HepG2 (cell line): ENCODE data around the gene EMC9. TPM values are rescaled to one million over a fixed set of nuclear protein-coding genes. Genes with fewer than 3 reads are reported as not detected.
A peak's percentile ranks its signal among the peaks of the same experiment; 100 is the strongest.

ENCODE experiments used
- ATAC-seq: fragments of 200-7000 bp; cut with Tn5 transposase; 3 replicates; pipeline ENCODE4 v1.9.1; 2020; ENCODE audit warnings: mild to moderate bottlenecking, moderate library complexity
- BruUV-seq: library from RNA; stranded (reverse); fragments of 400-500 nt; replicated peaks from 2 replicates; lab custom pipeline; 2021; lab: Mats Ljungman, UMichigan
- CTCF ChIA-PET: fragments of 300-600 bp; formaldehyde crosslinking; extraction: SDS; loops from one replicate; lab custom pipeline; 2021; ENCODE audit warnings: low total read pairs, inconsistent platforms, low intra/inter-chr PET ratio; lab: Yijun Ruan, JAX
- POLR2A ChIA-PET: fragments of 350-600 bp; sonication (Branson Sonifier 250); formaldehyde crosslinking; loops from one replicate; lab custom pipeline; 2020; ENCODE audit warnings: antibody characterized with exemption, inconsistent platforms; lab: Yijun Ruan, JAX
- DNase-seq: peaks from one replicate; pipeline ENCODE4 v3.0.0-alpha.2; 2015; ENCODE audit warnings: low spot score
- FAIRE-seq: peaks from 3 replicates; lab custom pipeline; 2011; peaks lifted over from hg19 to GRCh38; lab: Jason Lieb, UNC
- H2AFZ ChIP-seq: one replicate; pipeline ENCODE4 v1.6.1; 2011; ENCODE audit warnings: low read length, inconsistent platforms
- H3K27ac ChIP-seq: fragments of 300-600 bp; 3 replicates; pipeline ENCODE4 v1.8.0; 2011; ENCODE audit warnings: mixed run types, mild to moderate bottlenecking, mixed read lengths, low read length, inconsistent platforms; ENCODE audit not compliant: insufficient read depth; ENCODE audit errors: extremely low read length
- H3K27me3 ChIP-seq, 2 experiments: fragments of 200-600 bp in 1 of 2; 2 replicates in 1 of 2; 3 replicates in 1 of 2; pipeline versions ENCODE4 v1.6.0 to v1.8.0; 2011; ENCODE audit warnings: low read length in 2 of 2, mild to moderate bottlenecking in 2 of 2, moderate library complexity in 2 of 2, inconsistent platforms in 1 of 2; ENCODE audit not compliant: insufficient read depth in 2 of 2, control insufficient read depth in 1 of 2
- H3K36me3 ChIP-seq, 2 experiments: fragments of 200-600 bp in 1 of 2; replicated peaks in 1 of 2; 2 replicates in 1 of 2; 3 replicates in 1 of 2; pipeline versions ENCODE4 v1.5.1 to v1.8.0; 2011; ENCODE audit warnings: low read length in 2 of 2, inconsistent platforms in 1 of 2; ENCODE audit not compliant: insufficient read depth in 2 of 2, control insufficient read depth in 1 of 2
- H3K4me1 ChIP-seq: 2 replicates; pipeline ENCODE4 v1.5.1; 2012; ENCODE audit warnings: low read length, inconsistent platforms; ENCODE audit not compliant: insufficient read depth
- H3K4me2 ChIP-seq: 2 replicates; pipeline ENCODE4 v1.6.0; 2011; ENCODE audit warnings: low read depth, low read length, inconsistent platforms
- H3K4me3 ChIP-seq, 3 experiments: fragments of 200-600 bp in 1 of 3; sonication (generic), shearing (Covaris generic) in 1 of 3; replicated peaks in 1 of 3; 2 replicates each; pipeline ENCODE4 v1.5.1; 2011 to 2016; ENCODE audit warnings: low read length in 3 of 3, inconsistent platforms in 2 of 3, low read depth in 2 of 3, mild to moderate bottlenecking in 2 of 3, control low read depth in 1 of 3, mixed read lengths in 1 of 3; ENCODE audit not compliant: insufficient read depth in 1 of 3
- H3K79me2 ChIP-seq: one replicate; pipeline ENCODE4 v1.6.1; 2011; ENCODE audit warnings: low read length, inconsistent platforms; ENCODE audit not compliant: insufficient read depth
- H3K9ac ChIP-seq: 2 replicates; pipeline ENCODE4 v1.6.0; 2011; ENCODE audit warnings: mild to moderate bottlenecking, low read depth, low read length, inconsistent platforms; ENCODE audit not compliant: insufficient read depth
- H3K9me3 ChIP-seq: 2 replicates; pipeline ENCODE4 v1.5.1; 2012; ENCODE audit warnings: mild to moderate bottlenecking, low read length
- H4K20me1 ChIP-seq: 2 replicates; pipeline ENCODE4 v1.6.0; 2011; ENCODE audit warnings: inconsistent platforms, mild to moderate bottlenecking, low read length, moderate library complexity; ENCODE audit not compliant: insufficient read depth
- ARID5B ChIP-seq: IDR thresholded peaks from 2 replicates; pipeline ENCODE4 v1.4.0; 2020; ENCODE audit warnings: mild to moderate bottlenecking, missing genetic modification reagents
- KDM5A ChIP-seq: fragments of 200-600 bp; sonication (generic); IDR thresholded peaks from 2 replicates; pipeline ENCODE4 v1.7.0; 2018; ENCODE audit warnings: antibody characterized with exemption, mild to moderate bottlenecking, low read length, borderline replicate concordance
- MED1 ChIP-seq: sonication (generic); formaldehyde crosslinking; IDR thresholded peaks from 2 replicates; pipeline ENCODE4 v1.4.0; 2020; ENCODE audit warnings: missing genetic modification reagents
- NFKB2 ChIP-seq: sonication (generic); formaldehyde crosslinking; IDR thresholded peaks from 2 replicates; pipeline ENCODE4 v1.4.0; 2020; ENCODE audit warnings: missing genetic modification reagents, borderline replicate concordance
- STAT6 ChIP-seq: sonication (generic); formaldehyde crosslinking; IDR thresholded peaks from 2 replicates; pipeline ENCODE4 v1.4.0; 2020; ENCODE audit warnings: missing genetic modification reagents, mild to moderate bottlenecking, borderline replicate concordance
- SYNCRIP ChIP-seq: fragments of 200-400 bp; formaldehyde crosslinking; IDR thresholded peaks from 2 replicates; pipeline ENCODE4 v1.6.1; 2018; ENCODE audit warnings: mild to moderate bottlenecking, low read depth, low read length; ENCODE audit not compliant: insufficient read depth
- UBTF ChIP-seq: sonication (generic); formaldehyde crosslinking; IDR thresholded peaks from 2 replicates; pipeline ENCODE4 v1.4.0; 2020; ENCODE audit warnings: mild to moderate bottlenecking, missing genetic modification reagents
- ZNF710 ChIP-seq: sonication (generic); formaldehyde crosslinking; IDR thresholded peaks from 2 replicates; pipeline ENCODE4 v1.5.0; 2020; ENCODE audit warnings: mild to moderate bottlenecking, missing genetic modification reagents, borderline replicate concordance
- ZNF746 ChIP-seq: sonication (generic); formaldehyde crosslinking; IDR thresholded peaks from 2 replicates; pipeline ENCODE4 v1.8.0; 2022; ENCODE audit warnings: mild to moderate bottlenecking, missing genetic modification reagents
- WGBS: methylation state at CpG from one replicate; pipeline ENCODE4 v1.1.6; 2017; ENCODE audit warnings: low lambda C conversion rate; 5-methylcytosine and 5-hydroxymethylcytosine counted together
- in situ Hi-C: cut with HindIII; loops from 2 replicates; pipeline ENCODE4 v1.10.0; 2017; ENCODE audit warnings: low pct_unique_long_range_greater_than_20kb; ENCODE audit not compliant: extremely low pct_ligation_motif_present
- intact Hi-C: fragments of 100-400 bp; cut with micrococcal nuclease; formaldehyde crosslinking; loops from one replicate; pipeline ENCODE4 v1.10.0; 2022; ENCODE audit not compliant: unreplicated experiment
- polyA plus RNA-seq, 8 experiments: library from polyadenylated mRNA; depleted of rRNA in 3 of 8; stranded (reverse) in 7 of 8; unstranded in 1 of 8; fragments of >200 nt; fragmentation: Illumina TruSeq in 4 of 8; extraction: Trizol in 4 of 8; gene quantifications; 2 replicates each; pipeline versions ENCODE4 v1.2.1 to v1.2.3, GENCODE V29; 2011 to 2016; ENCODE audit warnings: low read depth in 4 of 8, missing spikeins in 1 of 8, mixed read lengths in 1 of 8; ENCODE audit not compliant: insufficient read depth in 1 of 8
- total RNA-seq, 5 experiments: library from RNA; depleted of rRNA; stranded (reverse); fragments of >200 nt; fragmentation: Illumina TruSeq; extraction: Trizol; gene quantifications; 2 replicates each; pipeline ENCODE4 v1.2.3, GENCODE V29; 2016; ENCODE audit warnings: low read depth in 1 of 5

Gene EMC9
- total and polyA plus RNA-seq, 2 of the 13 experiments (the other 11 are each of a cell fraction or from before 2014, with no cell fraction given): 60.5 to 78.7 TPM

- TF ChIP-seq ARID5B (no peak), KDM5A (no peak), NFKB2 (CRISPR knock-in tag) (no peak), MED1 (no peak), SYNCRIP (no peak)
These were observed 14.5 kb downstream of the EMC9 start (continued) for GRCh38 chr14:24126939-24127338.

- ChIA-PET CTCF (no interaction called here), POLR2A (interaction anchor here (0.9 to 22.7 kb wide), 10 partner anchors 3 to 90 kb away, joined by 3 to 977 read pairs (median 13); partner anchors contain the start of genes CHMP4A, DCAF11, EMC9 and FITM1)
- no peak for DNase-seq
- Histone ChIP-seq H3K79me2 (no peaks in the 10 kb centered on the region), H3K9ac (no peak overlapping the region), H3K27ac (no peak overlapping the region), H3K4me3 (no peak overlapping the region), H3K4me2 (no peak overlapping the region), H3K9me3 (no peaks in the 10 kb centered on the region), H2AFZ (no peak overlapping the region), H3K36me3 (peaks cover 44 to 49% of the 10 kb centered on the region in 2 experiments), H3K4me1 (peaks cover 5% of the 10 kb centered on the region; the same call in 1 of the 2 replicates), H4K20me1 (no peaks in the 10 kb centered on the region), H3K27me3 (no peaks in the 10 kb centered on the region)
- 95% methylated on average over 9 of the region's 9 CpGs for WGBS
- peak; percentile 14 for ATAC-seq
- in situ Hi-C loops (loop anchor here (25.0 kb wide), 1 partner anchor 1536 kb away; the partner anchor contains the start of genes ABHD4 and DAD1), intact Hi-C loops (no loop called here)
- no TSS peak for BruUV-seq
- FAIRE-seq: no peak
- TF ChIP-seq ZNF746 (0 out of 2 replicates have a peak, but pooled peaks have one; percentile 33), ZNF710 (no peak), UBTF (CRISPR knock-in tag) (no peak), STAT6 (CRISPR knock-in tag) (no peak)
These were observed 17.7 kb downstream of the EMC9 start for GRCh38 chr14:24123424-24124417.
